NCI-H524 (cell line): ENCODE measurements around the gene LAMTOR5.
"Not testable (repeated sequence)": the region's sequence is repeated elsewhere in the genome, so short reads cannot be mapped to it uniquely, and the experiment has no call there.

ENCODE experiments used
- DNase-seq, 2 experiments: peaks; one replicate each; lab custom pipeline; 2025; lab: John Stamatoyannopoulos, UW

The LAMTOR5 gene

GRCh38 chr1:110426854-110427253 is 19.4 kb upstream of the LAMTOR5 start:
- no peak for DNase-seq

GRCh38 chr1:110425612-110426152 is 18.2 kb upstream of the LAMTOR5 start:
- DNase-seq, result peak; percentile 42 to 68

- peak; percentile 53 to 72 for DNase-seq
Observed at GRCh38 chr1:110424699-110425611, 17.5 kb upstream of the LAMTOR5 start.

GRCh38 chr1:110420874-110421793 is 13.6 kb upstream of the LAMTOR5 start:
- no peak for DNase-seq

GRCh38 chr1:110420023-110420662 is 12.6 kb upstream of the LAMTOR5 start:
- DNase-seq, result no peak

- no peak for DNase-seq
Observed at GRCh38 chr1:110418729-110419128, 11.2 kb upstream of the LAMTOR5 start.

GRCh38 chr1:110413045-110413444 is 5.6 kb upstream of the LAMTOR5 start:
- not testable (repeated sequence) for DNase-seq

GRCh38 chr1:110412576-110412975 is 5.1 kb upstream of the LAMTOR5 start:
- peak; percentile 46 to 63 for DNase-seq

GRCh38 chr1:110411173-110411735 is 3.8 kb upstream of the LAMTOR5 start:
- DNase-seq, result no peak

- no peak for DNase-seq
Observed at GRCh38 chr1:110409316-110409715, 1.8 kb upstream of the LAMTOR5 start.

- DNase-seq, result no peak
Observed at GRCh38 chr1:110408488-110408887, 994 bp upstream of the LAMTOR5 start.

- not testable (repeated sequence) for DNase-seq
Observed at GRCh38 chr1:110406407-110406806, 1.1 kb downstream of the LAMTOR5 start.

- DNase-seq, result no peak
Observed at GRCh38 chr1:110404401-110404800, 3.1 kb downstream of the LAMTOR5 start.

- no peak for DNase-seq
Observed at GRCh38 chr1:110403805-110404204, 3.7 kb downstream of the LAMTOR5 start.

- DNase-seq, result not testable (repeated sequence)
Observed at GRCh38 chr1:110396259-110396958, 11.1 kb downstream of the LAMTOR5 start.

GRCh38 chr1:110394493-110394820 is 13.0 kb downstream of the LAMTOR5 start:
- DNase-seq, result no peak

- DNase-seq, result no peak
Observed at GRCh38 chr1:110393691-110394492, 13.6 kb downstream of the LAMTOR5 start.

GRCh38 chr1:110393286-110393685 is 14.2 kb downstream of the LAMTOR5 start:
- no peak for DNase-seq

- peak in 1 of 2 experiments; percentile 26 for DNase-seq
Observed at GRCh38 chr1:110390692-110391245, 16.7 kb downstream of the LAMTOR5 start, which contains the start of gene SLC16A4. SLC16A4 (minus strand) TSS chr1:110391026; CDS start chr1:110389323, 1,703 bp downstream.

GRCh38 chr1:110390096-110390495 is 17.4 kb downstream of the LAMTOR5 start:
- DNase-seq, result no peak
